NCI-H1436 (cell line): Measurements from ENCODE around the gene ACOX3.
"Not testable (repeated sequence)": the region's sequence is repeated elsewhere in the genome, so short reads cannot be mapped to it uniquely, and the experiment has no call there.

Experiments
- DNase-seq: peaks from one replicate; lab custom pipeline; 2025; lab: John Stamatoyannopoulos, UW

ACOX3 gene

GRCh38 chr4:8440492-8441311, at the start of gene ACOX3, which contains the start of gene TRMT44:
Gene ACOX3 (minus strand): TSS chr4:8440723. CDS start chr4:8416521, 24,202 bp downstream.
Gene TRMT44 (plus strand): TSS chr4:8440777. CDS start chr4:8440823, 46 bp downstream.
- peak; percentile 46 for DNase-seq

- DNase-seq, result no peak
These were observed 48.4 kb upstream of the ACOX3 start for GRCh38 chr4:8488791-8489369.

GRCh38 chr4:8486643-8487042, 46.1 kb upstream of the ACOX3 start:
- DNase-seq, result not testable (repeated sequence)

GRCh38 chr4:8480221-8480620, 39.7 kb upstream of the ACOX3 start:
- no peak for DNase-seq

GRCh38 chr4:8478801-8479744, 38.5 kb upstream of the ACOX3 start:
- no peak for DNase-seq

- no peak for DNase-seq
These were observed 37.8 kb upstream of the ACOX3 start for GRCh38 chr4:8478371-8478770.

GRCh38 chr4:8477676-8478075, 37.2 kb upstream of the ACOX3 start:
- no peak for DNase-seq

- DNase-seq, result no peak
These were observed 36.6 kb upstream of the ACOX3 start for GRCh38 chr4:8477095-8477635.

GRCh38 chr4:8475751-8476575, 35.4 kb upstream of the ACOX3 start:
- no peak for DNase-seq

- DNase-seq, result no peak
These were observed 34.3 kb upstream of the ACOX3 start for GRCh38 chr4:8474856-8475255.

GRCh38 chr4:8473920-8474590, 33.5 kb upstream of the ACOX3 start:
- no peak for DNase-seq

- no peak for DNase-seq
These were observed 32.8 kb upstream of the ACOX3 start for GRCh38 chr4:8473198-8473919.

- DNase-seq, result no peak
These were observed 32.2 kb upstream of the ACOX3 start for GRCh38 chr4:8472689-8473197.

- no peak for DNase-seq
These were observed 31.7 kb upstream of the ACOX3 start for GRCh38 chr4:8472158-8472688.

- DNase-seq, result no peak
These were observed 30.8 kb upstream of the ACOX3 start for GRCh38 chr4:8471211-8471875.

- no peak for DNase-seq
These were observed 30.0 kb upstream of the ACOX3 start for GRCh38 chr4:8470451-8471024.

GRCh38 chr4:8469550-8469949, 29.0 kb upstream of the ACOX3 start:
- DNase-seq, result no peak

- no peak for DNase-seq
These were observed 28.4 kb upstream of the ACOX3 start for GRCh38 chr4:8468746-8469535.
